Gastroesophageal sphincter (tissue), 4 donors: ENCODE results near the gene ZNF764. TPM values are rescaled to one million over a fixed set of nuclear protein-coding genes. Genes with fewer than 3 reads are reported as not detected.

Experiments
- ATAC-seq: fragments of 150-250 bp; one replicate; pipeline ENCODE4 v1.9.1; 2016; ENCODE audit warnings: mild to moderate bottlenecking, moderate library complexity
- H3K27ac ChIP-seq, 4 donors: fragments of 200-600 bp; sonication (generic) in 3 of 4; 1 replicate in 3 of 4; 2 replicates in 1 of 4; pipeline ENCODE4 v1.5.1; 2016 to 2019
- H3K27me3 ChIP-seq: fragments of 200-600 bp; sonication (generic); one replicate; pipeline ENCODE4 v1.5.1; 2019
- H3K36me3 ChIP-seq, 2 donors: fragments of 200-600 bp; sonication (generic); one replicate each; pipeline ENCODE4 v1.5.1; 2019; ENCODE audit warnings: control low read depth in 1 of 2
- H3K4me1 ChIP-seq, 3 donors: fragments of 200-600 bp; sonication (generic); 1 replicate in 2 of 3; 2 replicates in 1 of 3; pipeline ENCODE4 v1.5.1; 2016 to 2019; ENCODE audit warnings: control low read depth in 2 of 3
- H3K4me3 ChIP-seq, 2 donors: fragments of 200-600 bp; sonication (generic); one replicate each; pipeline ENCODE4 v1.5.1; 2019; ENCODE audit warnings: mild to moderate bottlenecking in 1 of 2, moderate library complexity in 1 of 2
- H3K9me3 ChIP-seq, 3 donors: fragments of 200-600 bp; sonication (generic); one replicate each; pipeline ENCODE4 v1.5.1; 2017 to 2019; ENCODE audit warnings: control low read depth in 2 of 3
- CTCF ChIP-seq, 4 experiments: fragments of 200-600 bp in 2 of 4; fragments of 450-650 bp in 2 of 4; sonication (generic) in 1 of 4; IDR thresholded peaks; one replicate each; pipeline ENCODE4 v1.5.1; 2017 to 2019; ENCODE audit warnings: antibody characterized with exemption in 4 of 4, mild to moderate bottlenecking in 2 of 4, moderate library complexity in 2 of 4
- EP300 ChIP-seq: sonication (generic); formaldehyde crosslinking; IDR thresholded peaks from one replicate; pipeline ENCODE4 v1.6.1; 2017; ENCODE audit warnings: antibody characterized with exemption, mild to moderate bottlenecking
- POLR2A ChIP-seq, 2 donors: fragments of 450-650 bp; IDR thresholded peaks; one replicate each; pipeline ENCODE4 v1.6.1; 2017; ENCODE audit warnings: antibody characterized with exemption in 2 of 2, mild to moderate bottlenecking in 2 of 2, moderate library complexity in 1 of 2
- POLR2AphosphoS5 ChIP-seq: sonication (generic); formaldehyde crosslinking; IDR thresholded peaks from one replicate; pipeline ENCODE4 v1.6.1; 2017; ENCODE audit warnings: antibody characterized with exemption
- WGBS, 2 donors: methylation state at CpG; one replicate each; pipeline ENCODE4 v1.1.5; 2018; ENCODE audit warnings: low coverage in 1 of 2; 5-methylcytosine and 5-hydroxymethylcytosine counted together
- total RNA-seq, 4 donors: library from RNA; depleted of rRNA; stranded (reverse); fragments of >200 nt; gene quantifications; one replicate each; pipeline ENCODE4 v1.1.0, GENCODE V29; 2016

The ZNF764 gene
- total RNA-seq, 4 donors from 2014 or later, result 6.3 to 13.1 (median 9.3) TPM

GRCh38 chr16:30567160-30567990 is 9.2 kb upstream of the ZNF764 start:
- no peak overlapping the region for H3K27ac ChIP-seq
- no peaks in the 10 kb centered on the region for H3K27me3 ChIP-seq
- 62 to 73% methylated on average over 3 to 8 of the region's 14 CpGs for WGBS, 2 donors

GRCh38 chr16:30566531-30566930 is 8.4 kb upstream of the ZNF764 start:
- TF ChIP-seq POLR2AphosphoS5 (no peak), POLR2A (IDR thresholded peaks at IDR 0.05) (no peak), EP300 (no peak), CTCF (IDR thresholded peaks at IDR 0.05) (no peak)
- Histone ChIP-seq H3K4me3 (no peak overlapping the region), H3K27ac (no peak overlapping the region), H3K9me3 (no peaks in the 10 kb centered on the region), H3K27me3 (no peaks in the 10 kb centered on the region), H3K36me3 (peaks cover 0 to 5% of the 10 kb centered on the region in 2 donors), H3K4me1 (peaks cover 0 to 23% (median 11%) of the 10 kb centered on the region in 3 donors)
- ATAC-seq, result no peak
- 81 to 89% methylated on average over 3 to 4 of the region's 4 CpGs for WGBS, 2 donors

More at GRCh38 chr16:30567160-30567990, 9.2 kb upstream of the ZNF764 start:
- Histone ChIP-seq H3K9me3 (no peaks in the 10 kb centered on the region), H3K36me3 (peaks cover 0 to 5% of the 10 kb centered on the region in 2 donors), H3K4me3 (no peak overlapping the region), H3K4me1 (peaks cover 0 to 24% (median 15%) of the 10 kb centered on the region in 3 donors)
- no peak for ATAC-seq
- TF ChIP-seq POLR2A (IDR thresholded peaks at IDR 0.05) (no peak), POLR2AphosphoS5 (no peak), EP300 (no peak), CTCF (IDR thresholded peaks at IDR 0.05) (no peak)

- H3K4me3 ChIP-seq, result no peak overlapping the region
- no peaks in the 10 kb centered on the region for H3K9me3 ChIP-seq
- TF ChIP-seq CTCF (IDR thresholded peaks at IDR 0.05) (no peak), POLR2A (IDR thresholded peaks at IDR 0.05) (no peak), EP300 (no peak), POLR2AphosphoS5 (no peak)
- H3K4me1 ChIP-seq, result peaks cover 0 to 27% (median 11%) of the 10 kb centered on the region in 3 donors
- no peak overlapping the region for H3K27ac ChIP-seq
- peaks cover 0 to 5% of the 10 kb centered on the region in 2 donors for H3K36me3 ChIP-seq
- WGBS, 2 donors, result 40 to 50% methylated on average over 6 to 7 of the region's 8 CpGs
- ATAC-seq, result no peak
- H3K27me3 ChIP-seq, result no peaks in the 10 kb centered on the region
Observed at GRCh38 chr16:30565984-30566383, 7.8 kb upstream of the ZNF764 start.

GRCh38 chr16:30565526-30565925 is 7.4 kb upstream of the ZNF764 start:
- Histone ChIP-seq H3K4me1 (peaks cover 0 to 27% (median 8%) of the 10 kb centered on the region in 3 donors), H3K27ac (no peak overlapping the region), H3K36me3 (peaks cover 0 to 5% of the 10 kb centered on the region in 2 donors), H3K4me3 (no peak overlapping the region), H3K27me3 (no peaks in the 10 kb centered on the region), H3K9me3 (no peaks in the 10 kb centered on the region)
- TF ChIP-seq POLR2A (IDR thresholded peaks at IDR 0.05), result no peak
- TF ChIP-seq POLR2AphosphoS5, result no peak
- TF ChIP-seq CTCF (IDR thresholded peaks at IDR 0.05), result no peak
- TF ChIP-seq EP300, result no peak
- WGBS, 2 donors, result 45 to 54% methylated on average over 7 of the region's 7 CpGs
- ATAC-seq, result no peak

- ATAC-seq, result no peak
- no peaks in the 10 kb centered on the region for H3K27me3 ChIP-seq
- H3K27ac ChIP-seq, result peak overlapping the region in 3 of 4 donors; percentile 44 to 74 (median 68)
- no peaks in the 10 kb centered on the region for H3K36me3 ChIP-seq
- H3K4me1 ChIP-seq, result peaks cover 0 to 29% (median 8%) of the 10 kb centered on the region in 3 donors
- no peak for TF ChIP-seq EP300
- TF ChIP-seq POLR2AphosphoS5, result no peak
- 87% methylated on average over 4 of the region's 14 CpGs; no CpG with 5 or more reads in 1 of the 2 donors for WGBS, 2 donors
- no peaks in the 10 kb centered on the region for H3K9me3 ChIP-seq
- H3K4me3 ChIP-seq, result peak overlapping the region in 1 of 2 donors; percentile 56
Observed at GRCh38 chr16:30562021-30562420, 3.8 kb upstream of the ZNF764 start.
